ENCODE results near the gene DCDC2C. TPM values are rescaled to one million over a fixed set of nuclear protein-coding genes. Genes with fewer than 3 reads are reported as not detected.

The DCDC2C gene
- polyA plus RNA-seq, 1 of the 3 experiments (the other 2 are of a cell fraction) = not detected

DNA sequence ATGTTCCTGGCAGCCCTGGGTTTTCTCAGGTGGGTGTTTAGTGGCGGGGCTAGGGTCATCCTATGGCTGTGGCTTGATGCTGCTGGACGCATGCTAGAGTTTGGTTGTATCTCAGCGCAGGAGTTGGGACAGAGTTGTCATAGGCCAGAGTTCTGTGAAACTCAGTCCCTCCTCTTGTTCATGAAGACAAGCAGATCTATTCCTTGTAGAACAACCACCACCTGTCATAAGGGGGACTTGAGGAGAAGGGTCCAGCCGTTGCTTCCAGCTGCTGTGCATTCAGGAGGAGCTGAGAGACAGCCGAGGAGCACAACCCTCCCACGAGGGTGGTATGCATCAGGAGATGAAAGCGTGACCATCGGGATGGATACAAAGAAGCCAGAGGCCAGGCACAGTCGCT lies 26.4 kb downstream of the DCDC2C start:
- no peak for TF ChIP-seq NFIC (IDR thresholded peaks at IDR 0.05; ENCODE audit: borderline replicate concordance)
- Histone ChIP-seq H3K9ac (no peak overlapping the region), H4K20me1 (ENCODE audit: insufficient read depth) (no peaks in the 10 kb centered on the region), H3K27me3 (ENCODE audit: insufficient read depth) (no peaks in the 10 kb centered on the region), H3K27ac (ENCODE audit: low read depth in 2 of 2, low read length in 1 of 2) (no peak overlapping the region), H3K9me3 (no peaks in the 10 kb centered on the region), H3K4me2 (no peak overlapping the region), H3K79me2 (ENCODE audit: insufficient read depth) (no peaks in the 10 kb centered on the region), H3K36me3 (replicated peaks in 1 of 2; ENCODE audit: control insufficient read depth in 1 of 2, insufficient read depth in 2 of 2, low read length in 1 of 2) (no peaks in the 10 kb centered on the region), H2AFZ (ENCODE audit: low read depth) (no peak overlapping the region), H3K9me2 (no peaks in the 10 kb centered on the region), H3K4me3 (ENCODE audit: low read depth in 2 of 2, low read length in 1 of 2) (no peak overlapping the region), H3K4me1 (ENCODE audit: control insufficient read depth in 1 of 2, insufficient read depth in 2 of 2, low read depth in 1 of 2, low read length in 1 of 2) (peaks cover 0 to 6% of the 10 kb centered on the region in 2 experiments; a peak in 1 of 4 replicates), H3F3A (replicated peaks; ENCODE audit: insufficient read depth) (no peaks in the 10 kb centered on the region)
- CTCF ChIA-PET = interaction anchor here (1.0 to 6.2 kb wide), 12 partner anchors 9 to 230 kb away, joined by 3 to 218 read pairs (median 29); no protein-coding TSS in a partner anchor
- 34% methylated on average over 9 of the region's 9 CpGs for WGBS (ENCODE audit: low lambda C conversion rate)
- POLR2A ChIA-PET = no interaction called here
- DNase-seq = no peak

GRCh38 chr2:3730646-3731045 lies 27.3 kb downstream of the DCDC2C start:
- Histone ChIP-seq H3K9me2 (no peaks in the 10 kb centered on the region), H3K9me3 (no peaks in the 10 kb centered on the region), H4K20me1 (ENCODE audit: insufficient read depth) (no peaks in the 10 kb centered on the region), H3K27ac (ENCODE audit: low read depth in 2 of 2, low read length in 1 of 2) (no peak overlapping the region), H2AFZ (ENCODE audit: low read depth) (no peak overlapping the region), H3K9ac (no peak overlapping the region), H3K4me1 (ENCODE audit: control insufficient read depth in 1 of 2, insufficient read depth in 2 of 2, low read depth in 1 of 2, low read length in 1 of 2) (peaks cover 0 to 6% of the 10 kb centered on the region in 2 experiments; a peak in 1 of 4 replicates), H3K79me2 (ENCODE audit: insufficient read depth) (no peaks in the 10 kb centered on the region), H3F3A (replicated peaks; ENCODE audit: insufficient read depth) (no peaks in the 10 kb centered on the region), H3K4me2 (no peak overlapping the region), H3K27me3 (ENCODE audit: insufficient read depth) (no peaks in the 10 kb centered on the region), H3K36me3 (replicated peaks in 1 of 2; ENCODE audit: control insufficient read depth in 1 of 2, insufficient read depth in 2 of 2, low read length in 1 of 2) (no peaks in the 10 kb centered on the region), H3K4me3 (ENCODE audit: low read depth in 2 of 2, low read length in 1 of 2) (no peak overlapping the region)
- ChIA-PET CTCF (interaction anchor here (0.9 to 6.2 kb wide), 7 partner anchors 8 to 96 kb away, joined by 3 to 218 read pairs (median 70); no protein-coding TSS in a partner anchor), POLR2A (no interaction called here)
- TF ChIP-seq RCOR1 (IDR thresholded peaks at IDR 0.05; ENCODE audit: low read length) = no peak
- no peak for TF ChIP-seq TAF1 (IDR thresholded peaks at IDR 0.05; ENCODE audit: borderline replicate concordance, low read depth, low read length)
- no peak for TF ChIP-seq RFX5 (IDR thresholded peaks at IDR 0.05; ENCODE audit: low read length)
- TF ChIP-seq TEAD4 (IDR thresholded peaks at IDR 0.05; ENCODE audit: borderline replicate concordance, insufficient read depth) = no peak
- TF ChIP-seq, protein P1, sequence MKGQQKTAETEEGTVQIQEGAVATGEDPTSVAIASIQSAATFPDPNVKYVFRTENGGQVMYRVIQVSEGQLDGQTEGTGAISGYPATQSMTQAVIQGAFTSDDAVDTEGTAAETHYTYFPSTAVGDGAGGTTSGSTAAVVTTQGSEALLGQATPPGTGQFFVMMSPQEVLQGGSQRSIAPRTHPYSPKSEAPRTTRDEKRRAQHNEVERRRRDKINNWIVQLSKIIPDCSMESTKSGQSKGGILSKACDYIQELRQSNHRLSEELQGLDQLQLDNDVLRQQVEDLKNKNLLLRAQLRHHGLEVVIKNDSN (IDR thresholded peaks at IDR 0.05; ENCODE audit: borderline replicate concordance, low read depth) = no peak
- TF ChIP-seq ELF1 (IDR thresholded peaks at IDR 0.05) = no peak
- TF ChIP-seq EZH2phosphoT487 (IDR thresholded peaks at IDR 0.05; ENCODE audit: borderline replicate concordance, low read depth) = no peak
- TF ChIP-seq POLR2AphosphoS5 (IDR thresholded peaks at IDR 0.05; ENCODE audit: low read depth, low read length) = no peak
- no peak for TF ChIP-seq FOXJ3 (CRISPR knock-in tag; IDR thresholded peaks at IDR 0.05)
- no peak for TF ChIP-seq NFIC (IDR thresholded peaks at IDR 0.05; ENCODE audit: borderline replicate concordance)
- no peak for TF ChIP-seq MEF2A (IDR thresholded peaks at IDR 0.05; ENCODE audit: borderline replicate concordance, low read depth)
- TF ChIP-seq, protein P2, sequence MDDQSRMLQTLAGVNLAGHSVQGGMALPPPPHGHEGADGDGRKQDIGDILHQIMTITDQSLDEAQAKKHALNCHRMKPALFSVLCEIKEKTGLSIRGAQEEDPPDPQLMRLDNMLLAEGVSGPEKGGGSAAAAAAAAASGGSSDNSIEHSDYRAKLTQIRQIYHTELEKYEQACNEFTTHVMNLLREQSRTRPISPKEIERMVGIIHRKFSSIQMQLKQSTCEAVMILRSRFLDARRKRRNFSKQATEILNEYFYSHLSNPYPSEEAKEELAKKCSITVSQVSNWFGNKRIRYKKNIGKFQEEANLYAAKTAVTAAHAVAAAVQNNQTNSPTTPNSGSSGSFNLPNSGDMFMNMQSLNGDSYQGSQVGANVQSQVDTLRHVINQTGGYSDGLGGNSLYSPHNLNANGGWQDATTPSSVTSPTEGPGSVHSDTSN (IDR thresholded peaks at IDR 0.05) = no peak
- TF ChIP-seq TCF12 (IDR thresholded peaks at IDR 0.05) = no peak
- TF ChIP-seq FOSL2 (IDR thresholded peaks at IDR 0.05; ENCODE audit: borderline replicate concordance, low read depth) = no peak
- no peak for TF ChIP-seq EP300 (IDR thresholded peaks at IDR 0.05; ENCODE audit: borderline replicate concordance in 1 of 2, low read depth in 1 of 2, low read length in 1 of 2)
- TF ChIP-seq, protein P3, sequence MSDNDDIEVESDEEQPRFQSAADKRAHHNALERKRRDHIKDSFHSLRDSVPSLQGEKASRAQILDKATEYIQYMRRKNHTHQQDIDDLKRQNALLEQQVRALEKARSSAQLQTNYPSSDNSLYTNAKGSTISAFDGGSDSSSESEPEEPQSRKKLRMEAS (IDR thresholded peaks at IDR 0.05; ENCODE audit: low read depth) = no peak
- 33% methylated on average over 8 of the region's 8 CpGs for WGBS (ENCODE audit: low lambda C conversion rate)
- no peak for DNase-seq
